H1 (cell line): ENCODE data around the gene CACNA1D. TPM values are rescaled to one million over a fixed set of nuclear protein-coding genes. Genes with fewer than 3 reads are reported as not detected.

Experiments
- CTCF ChIA-PET: fragments of 300-600 bp; sonication (Branson Sonifier 250); formaldehyde crosslinking; loops from one replicate; lab custom pipeline; 2021; ENCODE audit not compliant: partially characterized antibody; lab: Charles Lee
- POLR2A ChIA-PET: fragments of 300-600 bp; sonication (Branson Sonifier 250); formaldehyde crosslinking; loops from one replicate; lab custom pipeline; 2021; ENCODE audit warnings: inconsistent platforms; ENCODE audit not compliant: partially characterized antibody; lab: Charles Lee
- DNase-seq, 2 experiments: peaks; one replicate each; pipeline versions ENCODE4 v3.0.0 to v3.0.0-alpha.2; 2010 to 2022; ENCODE audit warnings: low spot score in 2 of 2, low read depth in 1 of 2, mixed read lengths in 1 of 2
- FAIRE-seq: peaks from 2 replicates; lab custom pipeline; 2011; peaks lifted over from hg19 to GRCh38; lab: Jason Lieb, UNC
- H2AFZ ChIP-seq: 2 replicates; pipeline ENCODE4 v1.8.1; 2012; ENCODE audit warnings: low read length, inconsistent platforms
- H2AK5ac ChIP-seq: 2 replicates; pipeline ENCODE4 v1.6.1; 2013; ENCODE audit warnings: low read depth, low read length
- H2BK120ac ChIP-seq: replicated peaks from 2 replicates; pipeline ENCODE3; 2013; ENCODE audit warnings: low read depth, low read length, inconsistent platforms
- H2BK12ac ChIP-seq: 2 replicates; pipeline ENCODE4 v1.6.1; 2013; ENCODE audit warnings: low read depth, low read length
- H2BK15ac ChIP-seq: 2 replicates; pipeline ENCODE4 v1.6.1; 2013; ENCODE audit warnings: low read length
- H2BK20ac ChIP-seq: 2 replicates; pipeline ENCODE4 v1.6.1; 2013; ENCODE audit warnings: low read length
- H2BK5ac ChIP-seq: 2 replicates; pipeline ENCODE4 v1.6.1; 2013; ENCODE audit warnings: low read depth, low read length
- H3K14ac ChIP-seq: 2 replicates; pipeline ENCODE4 v1.6.1; 2013; ENCODE audit warnings: inconsistent platforms; ENCODE audit not compliant: insufficient read length
- H3K18ac ChIP-seq: 2 replicates; pipeline ENCODE4 v1.6.1; 2013; ENCODE audit warnings: low read length; ENCODE audit errors: extremely low read depth
- H3K23ac ChIP-seq: 2 replicates; pipeline ENCODE4 v1.6.1; 2013; ENCODE audit warnings: inconsistent platforms; ENCODE audit not compliant: insufficient read length
- H3K23me2 ChIP-seq: 2 replicates; pipeline ENCODE4 v1.6.1; 2013; ENCODE audit warnings: low read depth, low read length
- H3K27ac ChIP-seq: 2 replicates; pipeline ENCODE4 v1.6.1; 2011; ENCODE audit warnings: low read depth, low read length, inconsistent platforms
- H3K27me3 ChIP-seq, 4 experiments: replicated peaks in 1 of 4; 1 replicate in 1 of 4; 2 replicates in 3 of 4; pipeline versions ENCODE4 v1.6.1 to v1.8.1; 2011 to 2013; ENCODE audit warnings: low read length in 3 of 4, mild to moderate bottlenecking in 3 of 4, inconsistent platforms in 2 of 4, mixed read lengths in 2 of 4, moderate library complexity in 1 of 4; ENCODE audit not compliant: control insufficient read depth in 3 of 4, insufficient read depth in 3 of 4; ENCODE audit errors: extremely low read depth in 1 of 4
- H3K36me3 ChIP-seq, 4 experiments: 2 replicates each; pipeline versions ENCODE4 v1.6.1 to v1.8.1; 2011 to 2013; ENCODE audit warnings: mild to moderate bottlenecking in 4 of 4, low read length in 3 of 4, moderate library complexity in 2 of 4, control low read depth in 1 of 4, inconsistent platforms in 1 of 4; ENCODE audit not compliant: insufficient read depth in 4 of 4, control insufficient read depth in 2 of 4
- H3K4ac ChIP-seq: replicated peaks from 2 replicates; pipeline ENCODE3; 2013; ENCODE audit warnings: low read length, low read depth, mixed read lengths, inconsistent platforms; ENCODE audit not compliant: insufficient read length
- H3K4me1 ChIP-seq, 4 experiments: replicated peaks in 1 of 4; 1 replicate in 1 of 4; 2 replicates in 3 of 4; pipeline versions ENCODE4 v1.6.1 to v1.8.1; 2011 to 2013; ENCODE audit warnings: low read length in 3 of 4, inconsistent platforms in 2 of 4, mixed read lengths in 1 of 4; ENCODE audit not compliant: insufficient read depth in 4 of 4, control insufficient read depth in 3 of 4
- H3K4me2 ChIP-seq, 2 experiments: 2 replicates each; pipeline versions ENCODE4 v1.6.1 to v1.8.1; 2011 to 2013; ENCODE audit warnings: low read depth in 2 of 2, low read length in 2 of 2, control low read depth in 1 of 2, inconsistent platforms in 1 of 2, mild to moderate bottlenecking in 1 of 2; ENCODE audit not compliant: insufficient read depth in 1 of 2
- H3K4me3 ChIP-seq, 4 experiments: fragments of 200-600, 300-600 bp in 1 of 4; sonication (generic), shearing (Covaris generic), sonication (Bioruptor Twin) in 1 of 4; 2 replicates each; pipeline versions ENCODE4 v1.5.1 to v1.8.1; 2011 to 2016; ENCODE audit warnings: low read length in 4 of 4, low read depth in 3 of 4, control low read depth in 2 of 4, inconsistent platforms in 2 of 4, mild to moderate bottlenecking in 2 of 4, mixed read lengths in 1 of 4, moderate library complexity in 1 of 4; ENCODE audit not compliant: insufficient read depth in 2 of 4; ENCODE audit errors: extremely low read depth in 1 of 4
- H3K56ac ChIP-seq: replicated peaks from 2 replicates; pipeline ENCODE3; 2013; ENCODE audit warnings: low read depth, mild to moderate bottlenecking, mixed read lengths, low read length, inconsistent platforms; ENCODE audit not compliant: insufficient read length
- H3K79me1 ChIP-seq: 2 replicates; pipeline ENCODE4 v1.6.1; 2013; ENCODE audit warnings: low read depth, low read length, control low read depth
- H3K79me2 ChIP-seq, 2 experiments: 2 replicates each; pipeline versions ENCODE4 v1.6.1 to v1.8.1; 2012 to 2013; ENCODE audit warnings: low read length in 2 of 2, mild to moderate bottlenecking in 2 of 2, inconsistent platforms in 1 of 2; ENCODE audit not compliant: insufficient read depth in 2 of 2, control insufficient read depth in 1 of 2
- H3K9ac ChIP-seq, 4 experiments: replicated peaks in 1 of 4; 1 replicate in 1 of 4; 2 replicates in 3 of 4; pipeline versions ENCODE4 v1.6.1 to v1.8.1; 2011 to 2013; ENCODE audit warnings: low read depth in 3 of 4, low read length in 3 of 4, control low read depth in 2 of 4, mild to moderate bottlenecking in 2 of 4, moderate library complexity in 2 of 4, inconsistent platforms in 1 of 4; ENCODE audit errors: extremely low read depth in 1 of 4
- H3K9me3 ChIP-seq, 2 experiments: 2 replicates each; pipeline versions ENCODE4 v1.6.1 to v1.8.1; 2012 to 2013; ENCODE audit warnings: mild to moderate bottlenecking in 2 of 2, moderate library complexity in 2 of 2, control low read depth in 1 of 2, inconsistent platforms in 1 of 2, low read depth in 1 of 2, low read length in 1 of 2, mixed read lengths in 1 of 2; ENCODE audit not compliant: insufficient read depth in 2 of 2
- H4K20me1 ChIP-seq, 2 experiments: replicated peaks in 1 of 2; 2 replicates each; pipeline versions ENCODE3 to v1.8.1; 2011 to 2013; ENCODE audit warnings: inconsistent platforms in 2 of 2, low read length in 2 of 2, mild to moderate bottlenecking in 1 of 2; ENCODE audit not compliant: insufficient read depth in 2 of 2, control insufficient read depth in 1 of 2
- H4K5ac ChIP-seq: 2 replicates; pipeline ENCODE4 v1.6.1; 2013; ENCODE audit warnings: low read length, low read depth, mixed read lengths, inconsistent platforms; ENCODE audit not compliant: insufficient read length
- H4K8ac ChIP-seq: 2 replicates; pipeline ENCODE4 v1.8.0; 2013; ENCODE audit warnings: mild to moderate bottlenecking, moderate library complexity, low read length, inconsistent platforms; ENCODE audit not compliant: insufficient read depth; ENCODE audit errors: extremely low read depth
- H4K91ac ChIP-seq: replicated peaks from 2 replicates; pipeline ENCODE3; 2013; ENCODE audit warnings: low read length, mixed read lengths, inconsistent platforms; ENCODE audit not compliant: insufficient read length
- NANOG ChIP-seq: IDR thresholded peaks from 2 replicates; pipeline ENCODE4 v1.6.1; 2011; ENCODE audit warnings: low read length, low read depth, mild to moderate bottlenecking, inconsistent platforms; ENCODE audit not compliant: insufficient read depth, poor library complexity, severe bottlenecking
- polyA plus RNA-seq, 7 experiments: library from polyadenylated mRNA; depleted of rRNA in 3 of 7; stranded (reverse) in 5 of 7; unstranded in 2 of 7; fragments of >200 nt in 5 of 7; fragments of 200-250 nt in 2 of 7; gene quantifications; 1 replicate in 5 of 7; 2 replicates in 1 of 7; 4 replicates in 1 of 7; pipeline versions ENCODE4 v1.2.1 to v1.2.3, GENCODE V29; 2011 to 2013; ENCODE audit warnings: missing spikeins in 2 of 7, mixed read lengths in 2 of 7
- total RNA-seq: library from RNA; stranded (reverse); fragmentation: NEBNext Ultra II Directional; extraction: Animal tissue kit (Norgen Biotek cat#: 25700); gene quantifications from 2 replicates; pipeline ENCODE4 v1.2.1, GENCODE V29; 2021
- TF ChIP-seq, protein P1 (sequence below): IDR thresholded peaks from 2 replicates; pipeline ENCODE4 v1.6.1; 2011; ENCODE audit warnings: low read length, improper control_type of control experiment

Gene CACNA1D
- total and polyA plus RNA-seq, 2 of the 8 experiments (the other 6 are each of a cell fraction or from before 2014, with no cell fraction given) = 2.0 to 2.9 TPM

DNA sequence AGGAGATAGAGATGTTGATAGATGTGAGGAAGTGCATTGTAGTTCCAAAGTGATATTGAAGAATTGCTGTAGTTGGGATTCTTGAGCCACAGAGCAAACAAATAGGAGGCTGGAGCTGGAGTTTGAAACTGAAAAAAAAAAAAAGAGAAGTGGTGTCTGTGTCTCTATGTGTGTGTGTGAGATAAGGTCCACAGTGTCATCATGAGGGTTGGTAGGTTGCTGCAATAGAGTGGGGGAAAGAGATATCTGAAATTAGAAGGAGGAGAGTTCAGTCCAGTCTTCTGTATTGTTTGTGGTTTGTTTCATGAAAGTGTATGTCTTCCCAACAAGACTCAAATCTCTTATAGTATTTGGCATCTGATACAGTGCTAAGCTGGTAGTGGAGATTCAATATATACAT lies 37.3 kb upstream of the CACNA1D start:
- Histone ChIP-seq H3K56ac (no peak overlapping the region), H3K36me3 (no peaks in the 10 kb centered on the region), H3K79me1 (no peaks in the 10 kb centered on the region), H4K8ac (no peak overlapping the region), H3K14ac (no peak overlapping the region), H3K4me1 (no peaks in the 10 kb centered on the region), H2BK20ac (no peak overlapping the region), H3K27me3 (peaks cover 0 to 2% (median 0%) of the 10 kb centered on the region in 4 experiments; a peak in 1 of 7 replicates), H3K23me2 (no peaks in the 10 kb centered on the region; the same call in 1 of the 2 replicates), H3K9ac (no peak overlapping the region), H2BK12ac (no peak overlapping the region), H4K20me1 (no peaks in the 10 kb centered on the region), H3K4me2 (no peak overlapping the region), H2BK120ac (no peak overlapping the region), H2AFZ (no peak overlapping the region), H3K23ac (no peak overlapping the region), H3K4ac (no peak overlapping the region), H4K91ac (no peak overlapping the region), H4K5ac (no peak overlapping the region), H3K4me3 (no peak overlapping the region), H2BK15ac (no peak overlapping the region), H3K27ac (no peak overlapping the region), H3K18ac (no peak overlapping the region), H2BK5ac (no peak overlapping the region), H3K79me2 (0 out of 4 replicates have a peak, but pooled peaks cover 0 to 3% of the 10 kb centered on the region in 2 experiments), H3K9me3 (no peaks in the 10 kb centered on the region), H2AK5ac (no peak overlapping the region)
- POLR2A ChIA-PET = no interaction called here
- no peak for DNase-seq
- CTCF ChIA-PET = interaction anchor here (0.6 kb wide), 1 partner anchor 255 kb away, joined by 5 read pairs; no protein-coding TSS in a partner anchor
- no peak for FAIRE-seq
- TF ChIP-seq NANOG = no peak
- TF ChIP-seq, protein P1, sequence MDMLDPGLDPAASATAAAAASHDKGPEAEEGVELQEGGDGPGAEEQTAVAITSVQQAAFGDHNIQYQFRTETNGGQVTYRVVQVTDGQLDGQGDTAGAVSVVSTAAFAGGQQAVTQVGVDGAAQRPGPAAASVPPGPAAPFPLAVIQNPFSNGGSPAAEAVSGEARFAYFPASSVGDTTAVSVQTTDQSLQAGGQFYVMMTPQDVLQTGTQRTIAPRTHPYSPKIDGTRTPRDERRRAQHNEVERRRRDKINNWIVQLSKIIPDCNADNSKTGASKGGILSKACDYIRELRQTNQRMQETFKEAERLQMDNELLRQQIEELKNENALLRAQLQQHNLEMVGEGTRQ = no peak
